Sigmoid colon (tissue), 7 donors: ENCODE results near the gene TUBD1. TPM values are rescaled to one million over a fixed set of nuclear protein-coding genes. Genes with fewer than 3 reads are reported as not detected.
"Not testable (repeated sequence)": the region's sequence is repeated elsewhere in the genome, so short reads cannot be mapped to it uniquely, and the experiment has no call there.

ENCODE experiments used
- DNase-seq: peaks from one replicate; pipeline ENCODE4 v3.0.0-alpha.2; 2019
- H3K27ac ChIP-seq, 4 donors: fragments of 200-600 bp; sonication (generic); one replicate each; pipeline ENCODE4 v1.5.1; 2016 to 2019; ENCODE audit warnings: mild to moderate bottlenecking in 1 of 4
- H3K27me3 ChIP-seq, 3 donors: fragments of 200-600 bp; sonication (generic); one replicate each; pipeline ENCODE4 v1.5.1; 2019; ENCODE audit warnings: mild to moderate bottlenecking in 1 of 3
- H3K36me3 ChIP-seq, 4 donors: fragments of 200-600 bp; sonication (generic); one replicate each; pipeline ENCODE4 v1.5.1; 2016 to 2019
- H3K4me1 ChIP-seq, 4 donors: fragments of 200-600 bp; sonication (generic); one replicate each; pipeline ENCODE4 v1.5.1; 2017 to 2019
- H3K4me3 ChIP-seq, 4 donors: fragments of 200-600 bp; sonication (generic); one replicate each; pipeline ENCODE4 v1.5.1; 2017 to 2019; ENCODE audit warnings: mild to moderate bottlenecking in 2 of 4, moderate library complexity in 1 of 4
- H3K9me3 ChIP-seq, 4 donors: fragments of 200-600 bp in 3 of 4; sonication (generic) in 3 of 4; one replicate each; pipeline versions ENCODE4 v1.5.1 to v1.6.1; 2013 to 2019
- EP300 ChIP-seq, 4 donors: sonication (generic); formaldehyde crosslinking; IDR thresholded peaks; one replicate each; pipeline ENCODE4 v1.6.1; 2017; ENCODE audit warnings: antibody characterized with exemption in 4 of 4
- POLR2A ChIP-seq, 2 donors: fragments of 450-650 bp; IDR thresholded peaks; one replicate each; pipeline ENCODE4 v1.6.1; 2016; ENCODE audit warnings: antibody characterized with exemption in 2 of 2, mild to moderate bottlenecking in 2 of 2, moderate library complexity in 2 of 2
- POLR2AphosphoS5 ChIP-seq, 4 donors: sonication (generic); formaldehyde crosslinking; IDR thresholded peaks; one replicate each; pipeline ENCODE4 v1.6.1; 2017; ENCODE audit warnings: antibody characterized with exemption in 4 of 4
- whole genome bisulfite sequencing, 2 donors: extraction: QIAGEN DNeasy Blood & Tissue Kit; methylation state at CpG; one replicate each; pipeline ENCODE4 v1.1.7; 2013; 5-methylcytosine and 5-hydroxymethylcytosine counted together
- intact Hi-C: fragments of 100-400 bp; cut with DNase I; formaldehyde crosslinking; loops from one replicate; pipeline ENCODE4 v1.15.1; 2023
- polyA plus RNA-seq, 3 donors: library from polyadenylated mRNA; stranded (reverse); fragments of 200-250 nt; gene quantifications; one replicate each; pipeline ENCODE4 v1.2.3, GENCODE V29; 2013
- total RNA-seq, 4 donors: library from RNA; depleted of rRNA; stranded (reverse); fragments of >200 nt; gene quantifications; one replicate each; pipeline ENCODE4 v1.1.0, GENCODE V29; 2016
- TF ChIP-seq, protein P1 (sequence below), 4 experiments: fragments of 450-650 bp in 3 of 4; fragments of 200-600 bp in 1 of 4; IDR thresholded peaks; one replicate each; pipeline ENCODE4 v1.5.1; 2016 to 2019; ENCODE audit warnings: antibody characterized with exemption in 4 of 4, mild to moderate bottlenecking in 3 of 4, moderate library complexity in 2 of 4
- donor health status: healthy with polysubstance abuse.
- donor health status: Bipolar disorder and iron deficiency.
- donor health status: healthy.

TUBD1 gene
- total and polyA plus RNA-seq, 7 donors, result 3.9 to 23.2 (median 13.8) TPM

DNA sequence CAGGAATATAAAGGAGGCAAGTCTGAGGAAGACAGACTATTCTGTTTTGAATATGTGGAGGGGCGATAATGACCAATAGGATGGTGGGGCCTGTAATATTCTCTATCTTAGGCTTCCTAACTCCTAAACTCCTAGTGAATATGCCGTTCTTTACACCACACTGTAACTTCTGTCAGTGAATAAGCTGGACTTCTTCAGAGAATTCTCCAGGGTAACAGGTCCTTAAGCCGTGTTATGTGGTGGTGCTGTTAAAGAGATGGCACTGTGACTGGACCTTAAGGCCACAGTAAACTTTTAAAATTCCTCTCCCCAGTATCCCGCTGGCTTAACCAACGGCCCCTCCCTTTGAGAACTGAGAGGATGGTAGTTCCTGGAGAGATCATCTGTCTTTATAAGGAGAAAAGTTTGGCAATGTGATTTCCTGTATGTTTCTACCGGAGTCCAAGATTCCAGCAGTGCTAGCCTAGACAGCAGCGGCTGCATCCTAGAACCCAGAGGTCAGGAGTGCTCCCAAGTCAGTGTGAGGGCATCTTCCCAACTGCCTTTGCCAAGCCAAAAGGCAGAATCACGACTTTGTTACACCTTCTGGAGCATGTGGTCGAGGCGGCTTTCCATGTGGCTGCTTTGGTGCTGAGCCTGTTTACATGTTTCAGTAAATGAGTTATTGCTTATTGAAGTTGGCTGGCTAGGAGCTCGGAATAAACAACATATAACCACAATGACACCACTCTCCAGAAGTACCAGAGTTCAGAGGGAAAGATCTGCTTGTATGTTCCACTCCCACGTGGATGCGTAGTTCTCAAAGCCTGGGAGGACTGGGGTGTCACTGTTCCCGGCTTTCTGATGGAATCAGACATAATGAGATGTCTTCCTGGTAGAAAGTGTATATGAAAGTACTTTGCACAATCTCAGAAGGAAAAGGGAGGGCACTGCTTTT lies 41.0 kb downstream of the TUBD1 start:
- Histone ChIP-seq H3K4me3 (peak overlapping the region in 1 of 4 donors; percentile 7), H3K4me1 (peaks cover 0 to 54% (median 47%) of the 10 kb centered on the region in 4 donors), H3K27me3 (no peaks in the 10 kb centered on the region), H3K9me3 (no peaks in the 10 kb centered on the region), H3K36me3 (no peaks in the 10 kb centered on the region), H3K27ac (peak overlapping the region; percentile 80 to 91 (median 85))
- TF ChIP-seq EP300 (IDR thresholded peaks at IDR 0.05) (peak; percentile 3 to 89 (median 62)), POLR2AphosphoS5 (IDR thresholded peaks at IDR 0.05) (peak; percentile 84 to 85 (median 84)), POLR2A (IDR thresholded peaks at IDR 0.05) (no peak)
- TF ChIP-seq, protein P1, sequence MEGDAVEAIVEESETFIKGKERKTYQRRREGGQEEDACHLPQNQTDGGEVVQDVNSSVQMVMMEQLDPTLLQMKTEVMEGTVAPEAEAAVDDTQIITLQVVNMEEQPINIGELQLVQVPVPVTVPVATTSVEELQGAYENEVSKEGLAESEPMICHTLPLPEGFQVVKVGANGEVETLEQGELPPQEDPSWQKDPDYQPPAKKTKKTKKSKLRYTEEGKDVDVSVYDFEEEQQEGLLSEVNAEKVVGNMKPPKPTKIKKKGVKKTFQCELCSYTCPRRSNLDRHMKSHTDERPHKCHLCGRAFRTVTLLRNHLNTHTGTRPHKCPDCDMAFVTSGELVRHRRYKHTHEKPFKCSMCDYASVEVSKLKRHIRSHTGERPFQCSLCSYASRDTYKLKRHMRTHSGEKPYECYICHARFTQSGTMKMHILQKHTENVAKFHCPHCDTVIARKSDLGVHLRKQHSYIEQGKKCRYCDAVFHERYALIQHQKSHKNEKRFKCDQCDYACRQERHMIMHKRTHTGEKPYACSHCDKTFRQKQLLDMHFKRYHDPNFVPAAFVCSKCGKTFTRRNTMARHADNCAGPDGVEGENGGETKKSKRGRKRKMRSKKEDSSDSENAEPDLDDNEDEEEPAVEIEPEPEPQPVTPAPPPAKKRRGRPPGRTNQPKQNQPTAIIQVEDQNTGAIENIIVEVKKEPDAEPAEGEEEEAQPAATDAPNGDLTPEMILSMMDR (IDR thresholded peaks at IDR 0.05), result no peak
- DNase-seq, result peak; percentile 95
- 62 to 64% methylated on average over 14 of the region's 14 CpGs for whole genome bisulfite sequencing, 2 donors
- intact Hi-C loops, result no loop called here

DNA sequence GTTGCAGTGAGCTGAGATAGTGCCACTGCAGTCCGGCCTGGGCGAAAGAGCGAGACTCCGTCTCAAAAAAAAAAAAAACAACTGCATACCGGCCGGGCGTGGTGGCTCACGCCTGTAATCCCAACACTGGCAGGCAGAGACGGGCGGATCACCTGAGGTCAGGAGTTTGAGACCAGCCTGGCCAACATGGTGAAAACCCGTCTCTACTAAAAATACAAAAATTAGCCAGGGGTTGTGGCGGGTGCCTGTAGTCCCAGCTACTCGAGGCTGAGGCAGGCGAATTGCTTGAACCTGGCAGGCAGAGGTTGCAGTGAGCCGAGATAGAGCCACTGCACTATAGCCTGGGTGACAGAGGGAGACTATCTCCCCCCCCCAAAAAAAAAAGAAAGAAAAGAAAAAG lies 42.4 kb downstream of the TUBD1 start:
- DNase-seq, result peak; percentile 50
- not testable (repeated sequence) for H3K9me3 ChIP-seq
- peak overlapping the region in 3 of 4 donors; percentile 80 to 91 (median 90) for H3K27ac ChIP-seq

DNA sequence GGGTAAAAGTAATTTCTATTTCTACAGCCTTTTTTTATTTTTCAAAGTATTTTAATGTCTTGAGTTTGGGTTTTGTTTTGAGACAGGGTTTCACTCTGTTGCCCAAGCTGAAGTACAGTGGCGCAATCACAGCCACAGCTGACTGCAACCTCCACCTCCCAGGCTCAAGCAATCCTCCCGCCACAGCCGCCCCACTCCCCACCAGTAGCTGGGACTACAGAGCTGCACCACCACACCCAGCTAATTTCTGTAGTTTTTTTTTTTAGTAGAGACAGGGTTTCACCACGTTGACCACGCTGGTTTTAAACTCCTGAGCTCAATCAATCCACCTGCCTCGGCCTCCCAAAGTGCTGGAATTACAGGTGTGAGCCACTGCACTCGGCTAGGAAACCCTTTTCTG lies 44.0 kb downstream of the TUBD1 start:
- Histone ChIP-seq H3K9me3 (no peaks in the 10 kb centered on the region), H3K4me1 (peaks cover 0 to 74% (median 66%) of the 10 kb centered on the region in 4 donors), H3K27ac (peak overlapping the region; percentile 64 to 94 (median 93)), H3K36me3 (no peaks in the 10 kb centered on the region), H3K27me3 (no peaks in the 10 kb centered on the region), H3K4me3 (no peak overlapping the region)
- WGBS, 2 donors, result 13 to 31% methylated on average over 7 of the region's 7 CpGs
- intact Hi-C loops, result loop anchor here (5.0 kb wide), 1 partner anchor 141 kb away; the partner anchor contains the start of genes PTRH2 and VMP1
- TF ChIP-seq EP300 (IDR thresholded peaks at IDR 0.05) (no peak), POLR2AphosphoS5 (IDR thresholded peaks at IDR 0.05) (peak in 1 of 4 donors; percentile 30)
- TF ChIP-seq, protein P1 (IDR thresholded peaks at IDR 0.05), result no peak
- DNase-seq, result peak; percentile 91

More for the DNA sequence above, 42.4 kb downstream of the TUBD1 start:
- H3K36me3 ChIP-seq, intact Hi-C loops, H3K4me3 ChIP-seq, H3K27me3 ChIP-seq: not testable (repeated sequence)
- H3K4me1 ChIP-seq, result peaks cover 0 to 68% (median 59%) of the 10 kb centered on the region in 4 donors
- 36 to 74% methylated on average over 15 of the region's 15 CpGs for WGBS, 2 donors

DNA sequence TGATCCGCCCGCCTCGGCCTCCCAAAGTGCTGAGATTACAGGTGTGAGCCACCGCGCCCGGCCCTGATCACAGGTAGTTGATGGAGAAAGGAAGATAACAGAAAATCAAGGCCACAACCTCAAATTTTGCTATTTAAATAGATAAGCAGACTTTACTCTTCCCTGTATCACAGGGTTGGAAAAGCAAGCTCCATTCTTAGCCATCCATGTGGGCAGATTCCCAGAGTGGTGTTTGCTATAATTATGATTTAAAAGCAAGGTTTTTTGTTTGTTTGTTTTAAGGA lies 44.4 kb downstream of the TUBD1 start:
- WGBS, 2 donors, result 14 to 72% methylated on average over 6 of the region's 6 CpGs
- peak overlapping the region; percentile 64 to 94 (median 93) for H3K27ac ChIP-seq
- intact Hi-C loops, result loop anchor here (5.0 kb wide), 1 partner anchor 141 kb away; the partner anchor contains the start of genes PTRH2 and VMP1

More for the DNA sequence above, 44.4 kb downstream of the TUBD1 start:
- no peak overlapping the region for H3K4me3 ChIP-seq
- H3K9me3 ChIP-seq, result no peaks in the 10 kb centered on the region
- H3K36me3 ChIP-seq, result no peaks in the 10 kb centered on the region
- DNase-seq, result no peak
- H3K4me1 ChIP-seq, result peaks cover 0 to 70% (median 63%) of the 10 kb centered on the region in 4 donors
- no peaks in the 10 kb centered on the region for H3K27me3 ChIP-seq
- TF ChIP-seq, protein P1 (IDR thresholded peaks at IDR 0.05), result no peak
- TF ChIP-seq POLR2A (IDR thresholded peaks at IDR 0.05) (no peak), POLR2AphosphoS5 (IDR thresholded peaks at IDR 0.05) (no peak), EP300 (IDR thresholded peaks at IDR 0.05) (no peak)
